Measurements from ENCODE around the gene BARHL2.

GRCh38 chr1:90718411-90719329 lies 1.6 kb upstream of the BARHL2 start:
- TF ChIP-seq, protein P1, sequence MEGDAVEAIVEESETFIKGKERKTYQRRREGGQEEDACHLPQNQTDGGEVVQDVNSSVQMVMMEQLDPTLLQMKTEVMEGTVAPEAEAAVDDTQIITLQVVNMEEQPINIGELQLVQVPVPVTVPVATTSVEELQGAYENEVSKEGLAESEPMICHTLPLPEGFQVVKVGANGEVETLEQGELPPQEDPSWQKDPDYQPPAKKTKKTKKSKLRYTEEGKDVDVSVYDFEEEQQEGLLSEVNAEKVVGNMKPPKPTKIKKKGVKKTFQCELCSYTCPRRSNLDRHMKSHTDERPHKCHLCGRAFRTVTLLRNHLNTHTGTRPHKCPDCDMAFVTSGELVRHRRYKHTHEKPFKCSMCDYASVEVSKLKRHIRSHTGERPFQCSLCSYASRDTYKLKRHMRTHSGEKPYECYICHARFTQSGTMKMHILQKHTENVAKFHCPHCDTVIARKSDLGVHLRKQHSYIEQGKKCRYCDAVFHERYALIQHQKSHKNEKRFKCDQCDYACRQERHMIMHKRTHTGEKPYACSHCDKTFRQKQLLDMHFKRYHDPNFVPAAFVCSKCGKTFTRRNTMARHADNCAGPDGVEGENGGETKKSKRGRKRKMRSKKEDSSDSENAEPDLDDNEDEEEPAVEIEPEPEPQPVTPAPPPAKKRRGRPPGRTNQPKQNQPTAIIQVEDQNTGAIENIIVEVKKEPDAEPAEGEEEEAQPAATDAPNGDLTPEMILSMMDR (tag by site-specific recombination; IDR thresholded peaks at IDR 0.05) = no peak
- TF ChIP-seq ZBTB10 (tag by site-specific recombination; IDR thresholded peaks at IDR 0.05) = peak; percentile 14; the same call in 1 of the 2 replicates
- TF ChIP-seq, protein P2, sequence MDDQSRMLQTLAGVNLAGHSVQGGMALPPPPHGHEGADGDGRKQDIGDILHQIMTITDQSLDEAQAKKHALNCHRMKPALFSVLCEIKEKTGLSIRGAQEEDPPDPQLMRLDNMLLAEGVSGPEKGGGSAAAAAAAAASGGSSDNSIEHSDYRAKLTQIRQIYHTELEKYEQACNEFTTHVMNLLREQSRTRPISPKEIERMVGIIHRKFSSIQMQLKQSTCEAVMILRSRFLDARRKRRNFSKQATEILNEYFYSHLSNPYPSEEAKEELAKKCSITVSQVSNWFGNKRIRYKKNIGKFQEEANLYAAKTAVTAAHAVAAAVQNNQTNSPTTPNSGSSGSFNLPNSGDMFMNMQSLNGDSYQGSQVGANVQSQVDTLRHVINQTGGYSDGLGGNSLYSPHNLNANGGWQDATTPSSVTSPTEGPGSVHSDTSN (CRISPR knock-in tag; IDR thresholded peaks at IDR 0.05) = no peak
- no peak for TF ChIP-seq ZBTB21 (tag by site-specific recombination; IDR thresholded peaks at IDR 0.05)
- TF ChIP-seq, protein P3, sequence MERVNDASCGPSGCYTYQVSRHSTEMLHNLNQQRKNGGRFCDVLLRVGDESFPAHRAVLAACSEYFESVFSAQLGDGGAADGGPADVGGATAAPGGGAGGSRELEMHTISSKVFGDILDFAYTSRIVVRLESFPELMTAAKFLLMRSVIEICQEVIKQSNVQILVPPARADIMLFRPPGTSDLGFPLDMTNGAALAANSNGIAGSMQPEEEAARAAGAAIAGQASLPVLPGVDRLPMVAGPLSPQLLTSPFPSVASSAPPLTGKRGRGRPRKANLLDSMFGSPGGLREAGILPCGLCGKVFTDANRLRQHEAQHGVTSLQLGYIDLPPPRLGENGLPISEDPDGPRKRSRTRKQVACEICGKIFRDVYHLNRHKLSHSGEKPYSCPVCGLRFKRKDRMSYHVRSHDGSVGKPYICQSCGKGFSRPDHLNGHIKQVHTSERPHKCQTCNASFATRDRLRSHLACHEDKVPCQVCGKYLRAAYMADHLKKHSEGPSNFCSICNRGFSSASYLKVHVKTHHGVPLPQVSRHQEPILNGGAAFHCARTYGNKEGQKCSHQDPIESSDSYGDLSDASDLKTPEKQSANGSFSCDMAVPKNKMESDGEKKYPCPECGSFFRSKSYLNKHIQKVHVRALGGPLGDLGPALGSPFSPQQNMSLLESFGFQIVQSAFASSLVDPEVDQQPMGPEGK (tag by site-specific recombination; IDR thresholded peaks at IDR 0.05) = no peak
- TF ChIP-seq ZNF449 (tag by site-specific recombination; IDR thresholded peaks at IDR 0.05) = no peak
- no peak for TF ChIP-seq KLF9 (tag by site-specific recombination; IDR thresholded peaks at IDR 0.05; ENCODE audit: low read depth)
- no peak for TF ChIP-seq ZNF416 (tag by site-specific recombination; IDR thresholded peaks at IDR 0.05)
- TF ChIP-seq ZSCAN16 (tag by site-specific recombination; IDR thresholded peaks at IDR 0.05) = no peak
- TF ChIP-seq ZBTB7A (tag by site-specific recombination; IDR thresholded peaks at IDR 0.05; ENCODE audit: low read depth) = no peak

Measured in HEK293 (cell line).